HTR-8/SVneo (cell line): ENCODE data around the gene OXTR.
A peak's percentile ranks its signal among the peaks of the same experiment; 100 is the strongest.
"Not testable (repeated sequence)": the region's sequence is repeated elsewhere in the genome, so short reads cannot be mapped to it uniquely, and the experiment has no call there.

ENCODE experiments used
- DNase-seq: peaks from one replicate; pipeline ENCODE4 v3.0.0; 2011; ENCODE audit warnings: low spot score, mixed read lengths; ENCODE audit not compliant: insufficient read length
- FAIRE-seq: peaks from 2 replicates; lab custom pipeline; 2011; peaks lifted over from hg19 to GRCh38; lab: Jason Lieb, UNC

The OXTR gene

DNA sequence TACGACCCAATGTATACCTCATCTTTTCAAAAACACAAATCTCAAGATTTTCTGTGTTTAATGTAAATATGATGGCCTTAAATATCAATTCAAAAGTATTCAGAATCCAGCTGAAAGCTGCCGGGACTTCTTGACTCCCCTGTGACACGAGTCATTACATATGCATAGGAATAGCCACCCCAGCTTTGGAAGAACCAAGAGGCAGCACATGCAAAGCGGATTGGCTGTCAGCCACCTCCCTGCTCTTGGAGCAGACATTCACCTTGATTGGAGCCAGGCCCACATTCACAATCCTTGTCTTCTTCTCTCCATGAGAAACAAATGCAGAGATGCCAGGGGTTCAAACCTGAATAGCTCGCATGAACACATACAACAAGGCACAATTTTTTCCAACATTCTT lies 46.6 kb downstream of the OXTR start:
- FAIRE-seq: no peak

DNA sequence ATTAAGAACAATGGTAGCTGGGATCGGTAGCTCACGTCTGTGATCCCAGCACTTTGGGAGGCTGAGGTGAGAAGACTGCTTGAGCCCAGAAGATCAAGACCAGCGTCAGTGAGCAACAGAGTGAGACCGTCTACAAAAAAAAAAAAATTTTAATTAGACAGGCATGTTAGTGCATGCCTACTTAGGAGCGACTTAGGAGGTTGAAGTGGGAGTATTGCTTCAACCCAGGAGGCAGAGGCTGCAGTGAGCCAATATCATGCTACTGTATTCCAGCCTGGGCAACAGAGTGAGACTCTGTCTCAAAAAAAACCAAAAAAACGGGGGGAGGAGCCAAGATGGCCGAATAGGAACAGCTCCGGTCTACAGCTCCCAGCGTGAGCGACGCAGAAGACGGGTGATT lies 53.7 kb downstream of the OXTR start:
- FAIRE-seq, DNase-seq: not testable (repeated sequence)

More for the DNA sequence above, 46.6 kb downstream of the OXTR start:
- no peak for DNase-seq

DNA sequence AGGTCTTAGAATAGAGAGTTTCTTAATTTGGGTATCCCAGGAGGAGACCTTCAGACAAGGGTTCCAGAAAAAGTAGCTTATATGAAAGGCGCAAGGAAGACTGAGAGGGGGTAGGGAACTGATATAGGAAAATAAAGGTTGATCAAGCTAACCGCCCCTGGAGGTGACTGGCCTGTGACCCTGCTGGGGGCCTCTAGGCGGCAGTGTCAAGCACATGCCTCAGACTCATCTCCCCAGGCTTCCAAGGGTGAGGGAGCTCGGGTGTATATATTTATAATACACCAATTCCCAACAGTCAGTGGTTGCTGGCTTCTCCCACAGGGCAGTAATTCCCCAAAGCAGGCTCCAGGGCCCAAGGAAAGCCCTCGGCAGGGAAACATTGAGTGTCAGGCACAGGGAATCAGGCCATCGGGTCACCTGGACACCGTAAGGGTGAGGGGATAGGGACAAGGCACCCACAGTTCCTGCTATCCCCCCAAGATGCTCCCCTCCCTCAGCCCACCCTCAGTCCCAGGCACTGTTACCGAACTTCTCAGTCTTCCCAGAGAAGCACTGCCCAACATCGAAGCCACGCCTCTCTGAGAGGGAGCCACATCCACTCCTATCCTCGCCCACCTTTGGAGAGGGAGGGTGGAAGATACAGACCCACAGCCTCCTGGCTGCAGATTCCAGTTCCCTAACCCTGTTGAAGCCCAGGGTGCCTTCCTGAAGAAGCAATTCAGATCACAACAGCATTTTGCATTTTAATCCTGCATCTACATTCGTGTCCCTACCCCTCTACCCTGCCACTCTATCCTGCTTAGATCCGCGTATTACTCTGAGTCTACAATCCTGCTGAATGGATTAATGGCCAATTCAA lies 55.3 kb downstream of the OXTR start:
- FAIRE-seq (no peak), DNase-seq (peak; percentile 39)

DNA sequence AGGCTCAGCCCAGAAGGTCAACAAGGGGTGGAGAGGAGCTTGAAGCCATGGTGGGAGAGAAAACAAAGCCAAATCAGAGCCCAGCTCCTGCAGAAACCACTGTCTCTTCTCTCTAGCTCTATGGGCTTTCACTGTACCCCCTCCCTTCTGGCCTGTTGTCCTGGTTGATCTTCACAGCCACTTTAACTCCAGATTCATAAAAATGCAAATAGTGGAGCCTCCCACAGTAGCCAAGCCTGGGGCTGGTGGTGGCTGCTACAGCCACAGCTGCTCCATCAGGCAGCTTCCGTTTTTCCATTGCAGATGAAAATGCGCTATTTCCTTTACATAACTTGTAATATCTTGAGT lies 56.5 kb downstream of the OXTR start:
- DNase-seq (no peak), FAIRE-seq (no peak)

DNA sequence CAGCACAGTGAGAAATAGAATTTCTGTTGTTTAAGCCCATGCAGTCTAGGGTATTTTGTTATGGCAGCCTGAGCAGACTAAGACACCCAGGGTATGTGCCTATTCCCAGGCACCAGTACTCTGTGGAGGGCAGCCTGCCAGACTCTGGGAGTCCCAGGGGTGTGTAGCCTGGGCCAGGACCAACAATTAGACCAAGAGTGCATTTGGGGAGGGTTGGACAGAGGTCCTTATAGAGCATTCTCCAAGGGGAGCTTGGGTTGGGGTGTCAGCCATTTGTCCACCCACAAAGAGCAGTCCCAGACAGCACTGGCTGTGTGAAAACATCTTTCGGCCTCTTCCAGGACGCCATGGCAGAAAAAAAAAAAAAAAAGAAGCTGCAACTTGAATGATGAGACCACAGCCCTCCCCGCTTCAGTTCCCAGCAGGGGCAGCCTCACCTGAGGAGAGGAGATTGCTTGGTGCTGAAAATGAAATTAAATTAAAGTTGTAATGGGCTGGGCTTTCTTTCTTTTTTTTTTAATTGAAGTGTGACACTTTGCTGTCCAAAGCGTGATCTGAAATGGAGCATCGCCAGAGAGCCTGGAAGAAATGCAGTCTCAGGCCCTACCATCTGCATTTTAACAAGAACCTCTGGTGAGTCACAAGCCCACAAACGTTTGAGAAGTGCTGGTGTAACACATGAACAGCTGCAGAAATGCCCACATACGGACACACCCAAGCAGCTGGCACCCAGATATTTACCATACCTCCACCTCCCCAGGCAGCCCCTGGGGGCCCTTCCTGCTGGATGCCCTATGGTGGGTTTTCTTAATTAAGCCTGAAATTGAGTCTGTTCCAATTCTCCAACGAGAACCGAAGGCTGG lies 57.1 kb downstream of the OXTR start:
- FAIRE-seq: no peak
- no peak for DNase-seq

DNA sequence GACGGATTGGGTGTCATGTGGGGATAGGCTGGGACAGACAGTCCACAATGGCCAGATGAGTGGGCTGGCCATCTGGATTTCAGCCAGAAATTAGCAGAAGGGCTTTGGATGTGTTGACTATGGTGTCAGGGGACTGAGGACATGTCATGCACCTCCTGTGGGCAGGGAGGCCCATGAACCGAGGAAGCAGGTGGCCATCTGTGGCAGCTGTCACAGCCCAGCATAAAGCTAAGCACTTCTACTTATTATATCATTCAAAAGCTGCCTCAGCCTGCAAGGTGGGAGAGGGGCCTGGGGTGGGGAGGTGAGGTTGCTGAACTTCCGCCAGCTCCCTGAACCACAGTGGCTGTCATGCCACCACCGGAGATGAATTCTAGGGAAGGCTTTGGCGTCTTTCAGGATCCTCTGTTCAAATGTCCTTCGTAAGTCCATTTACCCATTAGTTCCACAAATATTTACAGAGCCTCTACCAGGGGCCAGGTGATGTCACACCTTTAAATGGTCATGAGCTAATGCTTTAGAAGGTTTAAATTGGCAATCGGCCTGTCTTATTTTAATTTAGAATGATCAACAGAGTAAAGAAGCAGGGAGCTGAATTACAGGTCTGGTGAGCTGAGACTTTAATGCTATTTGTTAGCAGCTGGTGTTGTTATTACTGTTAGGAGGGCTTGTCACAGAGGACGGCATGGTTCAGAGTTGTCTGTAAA lies 59.5 kb downstream of the OXTR start:
- DNase-seq: no peak
- no peak for FAIRE-seq

DNA sequence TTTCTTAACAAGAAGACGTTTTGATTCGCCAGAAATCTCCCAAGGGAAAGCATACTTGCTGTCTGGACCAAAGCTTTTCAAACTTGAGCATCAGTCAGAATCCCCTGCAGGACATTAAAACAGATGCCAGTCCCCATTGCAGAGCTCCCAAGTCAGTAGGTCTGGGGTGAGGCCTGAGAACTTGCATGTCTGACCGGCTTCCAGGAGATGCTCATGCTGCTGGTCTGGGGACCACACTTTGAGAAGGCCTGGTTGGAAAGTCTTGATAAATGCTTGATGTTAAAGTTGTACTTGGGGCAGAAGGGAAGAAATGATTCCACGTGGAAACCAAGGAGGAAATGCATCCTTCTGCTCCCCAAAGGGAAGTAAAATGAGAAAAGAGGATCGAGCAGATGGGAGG lies 60.1 kb downstream of the OXTR start:
- DNase-seq (no peak), FAIRE-seq (no peak)

DNA sequence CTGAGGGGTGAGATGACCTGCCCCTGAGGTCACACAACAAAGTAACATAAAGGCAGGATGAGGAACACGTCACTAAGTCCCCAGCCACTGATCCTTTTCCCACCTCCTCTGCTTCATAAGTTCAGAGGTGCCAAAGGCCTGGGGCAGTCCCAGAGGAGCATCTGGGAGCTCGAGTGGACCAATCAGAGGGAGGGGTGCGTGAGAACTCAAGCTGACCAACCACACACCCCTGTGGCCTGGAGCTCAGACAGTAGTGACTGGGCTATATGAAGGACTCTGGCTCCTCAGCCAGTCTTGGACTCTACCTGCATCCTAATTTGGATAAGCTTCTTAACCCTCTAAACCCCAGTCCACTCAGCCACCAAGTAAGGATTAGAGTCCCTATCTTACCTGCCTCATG lies 63.8 kb downstream of the OXTR start:
- DNase-seq (no peak), FAIRE-seq (no peak)

DNA sequence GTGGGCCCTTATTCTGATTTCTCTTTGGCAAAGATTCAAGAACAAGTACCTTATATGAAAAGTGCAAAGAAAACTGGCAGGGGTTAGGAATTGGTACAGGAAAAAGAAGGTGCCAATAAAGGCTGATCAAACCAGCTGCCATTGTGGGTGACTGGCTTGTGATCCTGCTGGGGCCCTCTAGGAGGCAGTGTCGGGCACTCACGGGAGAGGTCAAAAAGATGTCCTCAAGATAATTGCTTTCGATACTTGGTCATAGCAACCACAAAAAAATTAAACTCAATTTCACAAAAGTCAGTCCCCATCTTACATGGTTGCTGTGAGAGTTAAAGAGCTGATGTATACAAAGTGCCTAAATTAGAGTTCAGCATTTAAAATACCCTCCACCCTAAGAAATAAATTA lies 66.9 kb downstream of the OXTR start:
- FAIRE-seq (no peak), DNase-seq (no peak)
